Endothelial cell of umbilical vein (primary cell): ENCODE measurements around the gene CILP. TPM values are rescaled to one million over a fixed set of nuclear protein-coding genes. Genes with fewer than 3 reads are reported as not detected.

Experiments
- BruUV-seq: library from RNA; stranded (reverse); fragments of 400-500 nt; replicated peaks from 2 replicates; lab custom pipeline; 2021; lab: Mats Ljungman, UMichigan
- CTCF ChIA-PET: fragments of 300-600, 350-600 bp; sonication (Branson Sonifier 250); formaldehyde crosslinking; loops from one replicate; lab custom pipeline; 2021; ENCODE audit warnings: antibody characterized with exemption, inconsistent platforms; lab: Charles Lee
- POLR2A ChIA-PET: fragments of 300-600, 350-600 bp; sonication (Branson Sonifier 250); formaldehyde crosslinking; loops from one replicate; lab custom pipeline; 2021; ENCODE audit warnings: antibody characterized with exemption, inconsistent platforms; lab: Charles Lee
- DNase-seq: peaks from one replicate; pipeline ENCODE4 v3.0.0-alpha.2; 2011; ENCODE audit warnings: low read depth, low spot score
- FAIRE-seq: peaks from 2 replicates; lab custom pipeline; 2011; peaks lifted over from hg19 to GRCh38; lab: Jason Lieb, UNC
- H2AFZ ChIP-seq: 2 replicates; pipeline ENCODE4 v1.6.0; 2012; ENCODE audit warnings: low read depth, low read length, control low read depth, inconsistent platforms
- H3K27ac ChIP-seq: 2 replicates; pipeline ENCODE4 v1.5.1; 2011; ENCODE audit warnings: low read depth, mild to moderate bottlenecking, control low read depth, low read length, moderate library complexity; ENCODE audit not compliant: insufficient read depth
- H3K27me3 ChIP-seq, 2 experiments: 2 replicates each; pipeline versions ENCODE4 v1.6.0 to v1.6.1; 2011; ENCODE audit warnings: low read length in 2 of 2, mixed read lengths in 1 of 2; ENCODE audit not compliant: control insufficient read depth in 2 of 2, insufficient read depth in 2 of 2
- H3K36me3 ChIP-seq, 2 experiments: 2 replicates in 1 of 2; 3 replicates in 1 of 2; pipeline ENCODE4 v1.5.1; 2011; ENCODE audit warnings: low read length in 2 of 2, mild to moderate bottlenecking in 1 of 2, moderate library complexity in 1 of 2; ENCODE audit not compliant: control insufficient read depth in 2 of 2, insufficient read depth in 2 of 2; ENCODE audit errors: extremely low read depth in 1 of 2
- H3K4me1 ChIP-seq: 3 replicates; pipeline ENCODE4 v1.5.1; 2011; ENCODE audit warnings: mild to moderate bottlenecking, low read length; ENCODE audit not compliant: control insufficient read depth, insufficient read depth; ENCODE audit errors: extremely low read depth
- H3K4me2 ChIP-seq: 2 replicates; pipeline ENCODE4 v1.6.1; 2011; ENCODE audit warnings: low read length, control low read depth, mixed read lengths; ENCODE audit not compliant: insufficient read depth
- H3K4me3 ChIP-seq, 3 experiments: fragments of 200-600 bp in 1 of 3; sonication (generic), shearing (Covaris generic) in 1 of 3; replicated peaks in 1 of 3; 2 replicates each; pipeline ENCODE4 v1.5.1; 2011 to 2016; ENCODE audit warnings: control low read depth in 3 of 3, low read length in 3 of 3, mild to moderate bottlenecking in 2 of 3, inconsistent platforms in 1 of 3, low read depth in 1 of 3, moderate library complexity in 1 of 3; ENCODE audit not compliant: insufficient read depth in 1 of 3
- H3K79me2 ChIP-seq: 2 replicates; pipeline ENCODE4 v1.6.0; 2012; ENCODE audit warnings: low read length, inconsistent platforms; ENCODE audit not compliant: control insufficient read depth, insufficient read depth
- H3K9ac ChIP-seq: replicated peaks from 2 replicates; pipeline ENCODE3; 2011; ENCODE audit warnings: low read length, control low read depth; ENCODE audit not compliant: insufficient read depth; ENCODE audit errors: extremely low read depth
- H3K9me1 ChIP-seq: replicated peaks from 3 replicates; pipeline ENCODE4 v1.6.0; 2011; ENCODE audit warnings: mild to moderate bottlenecking, low read length; ENCODE audit not compliant: control insufficient read depth, insufficient read depth; ENCODE audit errors: extremely low read depth
- H3K9me3 ChIP-seq: replicated peaks from 2 replicates; pipeline ENCODE4 v1.5.1; 2012; ENCODE audit warnings: low read length, inconsistent platforms; ENCODE audit not compliant: control insufficient read depth, insufficient read depth
- H4K20me1 ChIP-seq: replicated peaks from 2 replicates; pipeline ENCODE3; 2011; ENCODE audit warnings: mild to moderate bottlenecking, low read length; ENCODE audit not compliant: control insufficient read depth, insufficient read depth; ENCODE audit errors: extremely low read depth
- EZH2 ChIP-seq: IDR thresholded peaks from 2 replicates; pipeline ENCODE4 v1.6.1; 2012; ENCODE audit warnings: borderline replicate concordance, low read depth, mild to moderate bottlenecking, moderate library complexity, low read length, inconsistent platforms; ENCODE audit not compliant: severe bottlenecking
- FOS ChIP-seq: IDR thresholded peaks from 2 replicates; pipeline ENCODE4 v1.6.1; 2011; ENCODE audit warnings: mild to moderate bottlenecking, low read length, moderate library complexity, borderline replicate concordance; ENCODE audit not compliant: insufficient read depth
- GATA2 ChIP-seq: IDR thresholded peaks from 2 replicates; pipeline ENCODE4 v1.7.0; 2011; ENCODE audit warnings: low read depth, mild to moderate bottlenecking, moderate library complexity, mixed read lengths, low read length; ENCODE audit not compliant: insufficient read length, insufficient read depth
- JUN ChIP-seq: IDR thresholded peaks from 2 replicates; pipeline ENCODE4 v1.6.1; 2011; ENCODE audit warnings: borderline replicate concordance, low read depth; ENCODE audit not compliant: insufficient read length, insufficient read depth
- MYC ChIP-seq: IDR thresholded peaks from one replicate; pipeline ENCODE4 v1.6.1; 2011; ENCODE audit warnings: mild to moderate bottlenecking, low read depth, low read length
- POLR2A ChIP-seq: IDR thresholded peaks from 2 replicates; pipeline ENCODE4 v1.6.1; 2012; ENCODE audit warnings: low read depth, mild to moderate bottlenecking, control low read depth, low read length
- POLR2AphosphoS5 ChIP-seq: IDR thresholded peaks from 2 replicates; pipeline ENCODE4 v1.6.1; 2012; ENCODE audit warnings: low read depth, mild to moderate bottlenecking, control low read depth, low read length, moderate library complexity; ENCODE audit not compliant: insufficient read depth
- dilution Hi-C: fragments of 300-500 bp; cut with MboI; formaldehyde crosslinking; loops from one replicate; pipeline ENCODE4 v1.15.0; 2019; ENCODE audit warnings: low sequenced_read_pairs; ENCODE audit not compliant: extremely low pct_ligation_motif_present
- intact Hi-C: fragments of 100-400 bp; cut with micrococcal nuclease; formaldehyde crosslinking; loops from one replicate; pipeline ENCODE4 v1.10.0; 2022
- polyA plus RNA-seq, 4 experiments: library from polyadenylated mRNA; depleted of rRNA in 3 of 4; stranded (reverse) in 3 of 4; unstranded in 1 of 4; fragments of >200 nt; gene quantifications; 2 replicates each; pipeline versions ENCODE4 v1.2.1 to v1.2.3, GENCODE V29; 2011 to 2012; ENCODE audit warnings: missing spikeins in 1 of 4
- total RNA-seq: library from RNA; stranded (reverse); gene quantifications from 2 replicates; pipeline ENCODE4 v1.2.3, GENCODE V29; 2021
- TF ChIP-seq, protein P1 (sequence below): IDR thresholded peaks from 2 replicates; pipeline ENCODE4 v1.6.1; 2011; ENCODE audit not compliant: insufficient read depth, insufficient read length
- TF ChIP-seq, protein P2 (sequence below), 2 donors: IDR thresholded peaks; 1 replicate in 1 of 2; 2 replicates in 1 of 2; pipeline ENCODE4 v1.5.1; 2011; ENCODE audit warnings: low read length in 2 of 2, mild to moderate bottlenecking in 2 of 2, moderate library complexity in 2 of 2, control low read depth in 1 of 2, inconsistent platforms in 1 of 2, low read depth in 1 of 2; ENCODE audit not compliant: insufficient read depth in 1 of 2; ENCODE audit errors: extremely low read depth in 1 of 2

The CILP gene
- total and polyA plus RNA-seq, 2 donors (not counting 3 experiments of a cell fraction or from before 2014, with no cell fraction given), result 0.01 TPM; not detected in 1

DNA sequence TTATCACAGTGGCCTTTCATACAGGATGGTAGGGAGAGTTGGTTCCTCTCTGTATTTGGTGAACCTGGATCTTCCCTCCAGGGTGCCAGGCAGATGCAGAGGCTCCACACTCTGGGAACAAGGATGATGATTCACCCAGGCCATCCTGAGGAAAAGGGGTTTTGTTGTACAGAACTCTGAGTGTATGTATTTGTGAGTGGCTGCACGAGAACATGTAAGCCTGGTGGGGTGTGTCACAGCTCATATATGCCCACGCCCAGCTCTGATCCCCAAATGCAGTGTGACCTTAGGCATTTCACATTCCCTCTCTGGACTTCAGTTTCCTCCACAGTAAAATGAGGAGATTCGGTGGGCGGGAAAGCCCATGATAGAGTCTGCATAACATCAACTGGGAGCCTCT is 11.6 kb upstream of the CILP start:
- Histone ChIP-seq H3K9ac (no peak overlapping the region), H4K20me1 (no peaks in the 10 kb centered on the region), H3K27me3 (peaks cover 0 to 4% of the 10 kb centered on the region in 2 experiments), H3K79me2 (no peaks in the 10 kb centered on the region), H3K36me3 (no peaks in the 10 kb centered on the region), H3K27ac (no peak overlapping the region), H2AFZ (no peak overlapping the region), H3K9me3 (no peaks in the 10 kb centered on the region), H3K9me1 (no peaks in the 10 kb centered on the region), H3K4me2 (no peak overlapping the region), H3K4me1 (no peaks in the 10 kb centered on the region), H3K4me3 (no peak overlapping the region)
- no peak for DNase-seq
- dilution Hi-C loops (no loop called here), intact Hi-C loops (no loop called here)
- no peak for FAIRE-seq
- CTCF ChIA-PET, result interaction anchor here (1.0 kb wide), 1 partner anchor 48 kb away, joined by 3 read pairs; no protein-coding TSS in a partner anchor
- POLR2A ChIA-PET, result no interaction called here
- TF ChIP-seq EZH2 (no peak), GATA2 (no peak), POLR2AphosphoS5 (no peak), JUN (no peak), MYC (no peak), POLR2A (no peak), FOS (no peak)
- TF ChIP-seq, protein P1, sequence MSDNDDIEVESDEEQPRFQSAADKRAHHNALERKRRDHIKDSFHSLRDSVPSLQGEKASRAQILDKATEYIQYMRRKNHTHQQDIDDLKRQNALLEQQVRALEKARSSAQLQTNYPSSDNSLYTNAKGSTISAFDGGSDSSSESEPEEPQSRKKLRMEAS, result no peak
- TF ChIP-seq, protein P2, sequence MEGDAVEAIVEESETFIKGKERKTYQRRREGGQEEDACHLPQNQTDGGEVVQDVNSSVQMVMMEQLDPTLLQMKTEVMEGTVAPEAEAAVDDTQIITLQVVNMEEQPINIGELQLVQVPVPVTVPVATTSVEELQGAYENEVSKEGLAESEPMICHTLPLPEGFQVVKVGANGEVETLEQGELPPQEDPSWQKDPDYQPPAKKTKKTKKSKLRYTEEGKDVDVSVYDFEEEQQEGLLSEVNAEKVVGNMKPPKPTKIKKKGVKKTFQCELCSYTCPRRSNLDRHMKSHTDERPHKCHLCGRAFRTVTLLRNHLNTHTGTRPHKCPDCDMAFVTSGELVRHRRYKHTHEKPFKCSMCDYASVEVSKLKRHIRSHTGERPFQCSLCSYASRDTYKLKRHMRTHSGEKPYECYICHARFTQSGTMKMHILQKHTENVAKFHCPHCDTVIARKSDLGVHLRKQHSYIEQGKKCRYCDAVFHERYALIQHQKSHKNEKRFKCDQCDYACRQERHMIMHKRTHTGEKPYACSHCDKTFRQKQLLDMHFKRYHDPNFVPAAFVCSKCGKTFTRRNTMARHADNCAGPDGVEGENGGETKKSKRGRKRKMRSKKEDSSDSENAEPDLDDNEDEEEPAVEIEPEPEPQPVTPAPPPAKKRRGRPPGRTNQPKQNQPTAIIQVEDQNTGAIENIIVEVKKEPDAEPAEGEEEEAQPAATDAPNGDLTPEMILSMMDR (IDR thresholded peaks at IDR 0.05; ENCODE audit: extremely low read depth in 1 of 2, insufficient read depth in 1 of 2, low read depth in 1 of 2, low read length in 2 of 2), result no peak
- no TSS peak for BruUV-seq
